Measurements from ENCODE around the gene COX7A2L.
"Not testable (repeated sequence)": the region's sequence is repeated elsewhere in the genome, so short reads cannot be mapped to it uniquely, and the experiment has no call there.

The COX7A2L gene

DNA sequence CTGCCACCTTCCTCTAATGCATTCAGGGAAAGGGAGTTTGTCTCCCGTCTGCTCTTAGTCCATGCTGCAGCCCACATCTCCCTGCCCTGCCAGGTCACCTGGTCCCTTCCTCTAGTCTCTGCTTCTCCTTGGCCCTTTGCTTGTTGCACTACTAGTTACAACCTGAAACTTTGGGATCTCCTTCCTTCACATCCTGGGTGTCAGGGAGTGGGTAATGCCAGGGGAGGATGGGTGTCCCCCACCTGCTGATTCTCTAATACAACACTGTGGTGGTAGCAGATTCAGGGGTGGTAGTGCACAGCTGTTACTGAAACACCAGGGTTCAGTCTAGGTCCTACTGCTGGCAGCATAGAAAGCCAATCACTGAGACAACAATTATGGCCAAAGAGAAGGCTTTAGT lies 31.2 kb upstream of the COX7A2L start:
- H3K4me3 ChIP-seq (ENCODE audit: low read depth, low read length): no peak overlapping the region
- TF ChIP-seq CTCF (IDR thresholded peaks at IDR 0.05; ENCODE audit: low read depth, low read length, missing control alignments): no peak
- in situ Hi-C loops (cut with HindIII; ENCODE audit: low sequenced_read_pairs): no loop called here
- DNase-seq (ENCODE audit: low read depth): no peak

DNA sequence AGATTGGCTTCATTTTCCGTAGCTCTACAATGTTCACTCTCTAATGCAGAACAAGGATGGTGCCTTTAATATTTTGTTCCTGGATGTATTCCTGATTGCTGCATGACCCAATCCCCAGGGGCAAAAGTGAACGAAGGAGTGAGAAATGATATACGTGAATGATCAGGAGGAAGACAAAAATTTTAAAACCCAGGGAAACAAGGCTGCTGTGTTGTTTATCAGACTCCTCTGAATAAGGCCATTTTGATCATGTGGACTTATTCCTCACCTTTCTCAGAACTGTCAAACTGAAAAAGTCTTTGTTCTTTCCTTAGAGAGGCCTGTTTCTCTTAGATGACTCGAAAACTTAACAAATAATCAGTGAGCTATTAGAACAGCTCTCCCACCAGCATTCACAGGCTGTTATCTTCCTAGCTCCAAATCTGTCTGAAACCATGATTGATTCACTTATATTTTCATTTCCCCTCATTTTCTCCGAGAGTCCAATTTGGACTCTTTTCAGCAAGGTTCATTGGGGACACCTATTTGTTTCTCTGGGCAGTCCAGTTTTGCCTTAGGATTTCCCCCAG lies 29.5 kb upstream of the COX7A2L start:
- TF ChIP-seq CTCF (IDR thresholded peaks at IDR 0.05; ENCODE audit: low read depth, low read length, missing control alignments): no peak
- in situ Hi-C loops (cut with HindIII; ENCODE audit: low sequenced_read_pairs): no loop called here
- H3K4me3 ChIP-seq (ENCODE audit: low read depth, low read length): no peak overlapping the region
- DNase-seq (ENCODE audit: low read depth): no peak

DNA sequence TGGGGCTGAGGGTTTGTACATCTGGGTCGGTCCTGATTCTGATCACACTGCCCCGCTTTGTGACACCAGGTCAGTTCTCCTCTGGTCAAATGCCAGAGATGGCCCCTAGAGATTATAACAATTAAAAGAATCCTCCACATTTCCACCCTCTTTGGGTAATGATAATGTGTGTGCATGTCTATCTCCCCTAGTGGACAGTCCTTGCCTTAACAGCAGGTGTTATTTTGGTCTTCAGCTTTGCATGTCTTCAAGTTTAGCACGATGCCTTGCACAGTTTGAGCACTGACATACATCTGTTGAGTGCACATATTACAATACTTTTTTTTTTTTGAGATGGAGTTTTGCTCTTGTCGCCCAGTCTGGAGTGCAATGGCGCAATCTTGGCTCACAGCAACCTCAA lies 25.7 kb upstream of the COX7A2L start:
- DNase-seq (ENCODE audit: low read depth): no peak

DNA sequence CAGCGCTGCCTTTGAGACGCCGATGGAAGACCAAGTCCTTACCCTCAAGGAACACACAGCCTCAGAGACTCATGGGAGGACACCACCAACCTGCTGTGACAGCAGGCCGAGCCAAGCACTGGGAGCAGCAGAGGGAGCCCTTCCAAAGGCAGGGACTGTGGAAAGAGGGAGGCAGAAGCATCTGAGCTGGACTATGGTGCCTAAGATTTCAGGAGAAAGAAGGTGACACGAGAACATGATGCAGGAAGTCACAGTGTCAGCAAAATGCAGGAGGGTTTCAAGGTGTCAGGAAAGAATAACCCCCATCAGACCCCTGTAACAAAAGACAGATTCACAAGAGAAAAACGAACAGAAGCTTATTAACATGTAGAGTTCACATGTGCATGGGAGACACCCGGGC lies 24.2 kb upstream of the COX7A2L start:
- peak; percentile 31 for TF ChIP-seq CTCF (IDR thresholded peaks at IDR 0.05; ENCODE audit: low read depth, low read length, missing control alignments)
- in situ Hi-C loops (cut with HindIII; ENCODE audit: low sequenced_read_pairs): no loop called here
- DNase-seq (ENCODE audit: low read depth): no peak
- no peak overlapping the region for H3K4me3 ChIP-seq (ENCODE audit: low read depth, low read length)

More for the DNA sequence above, 25.7 kb upstream of the COX7A2L start:
- TF ChIP-seq CTCF (IDR thresholded peaks at IDR 0.05; ENCODE audit: low read depth, low read length, missing control alignments): peak; percentile 41
- H3K4me3 ChIP-seq (ENCODE audit: low read depth, low read length): no peak overlapping the region
- in situ Hi-C loops (cut with HindIII; ENCODE audit: low sequenced_read_pairs): no loop called here

DNA sequence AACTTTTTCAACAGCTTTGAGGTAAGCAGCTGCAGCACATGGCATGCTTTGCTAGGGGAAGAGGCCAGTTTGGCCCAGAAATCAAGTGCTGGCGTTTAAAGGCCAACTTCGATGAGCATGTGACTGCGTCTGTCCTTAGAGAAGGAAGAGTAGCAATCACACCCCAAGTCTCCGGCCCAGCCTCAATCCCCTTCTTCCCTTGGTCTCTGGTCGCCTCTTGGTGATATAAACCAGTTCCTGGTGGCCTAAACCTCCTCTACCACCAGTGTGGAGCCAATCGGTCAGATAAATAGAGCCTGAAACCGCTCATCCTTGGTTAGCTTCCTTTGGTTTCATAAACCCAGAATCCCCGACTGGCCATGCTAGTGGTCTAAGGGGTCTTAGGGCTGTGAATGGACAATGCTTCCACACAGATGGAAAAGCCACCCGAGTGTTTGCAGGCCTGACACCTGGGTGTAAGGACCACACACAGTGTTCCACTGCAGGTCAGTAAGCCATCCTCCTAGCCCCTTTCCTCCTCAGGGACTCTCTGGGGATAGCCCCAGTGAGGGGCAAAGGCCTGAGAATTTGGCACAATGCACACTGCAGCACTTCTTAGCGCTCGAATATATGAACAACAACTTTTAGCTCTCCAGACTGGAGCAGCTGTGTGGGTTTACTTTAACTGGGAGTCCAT lies 23.0 kb upstream of the COX7A2L start:
- no peak overlapping the region for H3K4me3 ChIP-seq (ENCODE audit: low read depth, low read length)
- no peak for TF ChIP-seq CTCF (IDR thresholded peaks at IDR 0.05; ENCODE audit: low read depth, low read length, missing control alignments)
- in situ Hi-C loops (cut with HindIII; ENCODE audit: low sequenced_read_pairs): no loop called here
- DNase-seq (ENCODE audit: low read depth): no peak

DNA sequence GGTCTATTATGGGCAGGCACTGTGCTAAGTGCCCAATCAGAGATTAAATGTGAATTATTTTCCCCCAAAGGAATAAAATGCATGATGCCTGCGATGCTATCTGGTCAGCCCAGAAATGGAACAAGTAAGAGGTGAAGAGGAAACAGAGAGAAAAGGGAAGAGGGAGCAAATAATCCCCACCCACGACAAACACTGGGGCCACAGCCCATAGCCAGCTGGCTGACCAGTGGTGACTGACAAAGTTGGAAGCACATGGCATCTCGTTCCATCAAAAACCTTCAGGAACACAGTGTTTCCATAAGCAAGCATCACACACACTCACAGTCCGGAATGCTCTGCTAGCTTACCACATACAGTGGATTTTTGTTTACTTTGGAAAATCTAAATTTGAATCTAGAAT lies 21.1 kb upstream of the COX7A2L start:
- TF ChIP-seq CTCF (IDR thresholded peaks at IDR 0.05; ENCODE audit: low read depth, low read length, missing control alignments): no peak
- no peak overlapping the region for H3K4me3 ChIP-seq (ENCODE audit: low read depth, low read length)
- no peak for DNase-seq (ENCODE audit: low read depth)
- in situ Hi-C loops (cut with HindIII; ENCODE audit: low sequenced_read_pairs): no loop called here

DNA sequence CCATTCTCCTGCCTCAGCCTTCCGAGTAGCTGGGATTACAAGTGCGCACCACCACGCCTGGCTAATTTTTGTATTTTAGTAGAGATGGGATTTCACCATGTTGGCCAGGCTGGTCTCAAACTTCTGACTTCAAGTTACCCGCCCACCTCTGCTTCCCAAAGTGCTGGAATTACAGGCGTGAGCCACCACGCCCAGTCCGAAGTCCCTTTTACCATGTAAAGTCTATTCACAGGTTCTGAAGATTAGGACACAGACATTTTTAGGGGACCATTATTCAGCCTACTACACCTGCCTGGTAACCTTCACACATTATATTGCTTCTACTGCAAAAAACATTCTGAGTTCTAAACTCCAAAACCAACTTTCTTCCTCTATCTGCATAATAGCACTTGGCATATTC lies 19.0 kb upstream of the COX7A2L start:
- DNase-seq (ENCODE audit: low read depth); H3K4me3 ChIP-seq (ENCODE audit: low read depth, low read length); in situ Hi-C loops (cut with HindIII; ENCODE audit: low sequenced_read_pairs): not testable (repeated sequence)

All from astrocyte of the cerebellum (primary cell).